ENCODE data around the gene AGFG2.
"Not testable (repeated sequence)": the region's sequence is repeated elsewhere in the genome, so short reads cannot be mapped to it uniquely, and the experiment has no call there.

Gene AGFG2

DNA sequence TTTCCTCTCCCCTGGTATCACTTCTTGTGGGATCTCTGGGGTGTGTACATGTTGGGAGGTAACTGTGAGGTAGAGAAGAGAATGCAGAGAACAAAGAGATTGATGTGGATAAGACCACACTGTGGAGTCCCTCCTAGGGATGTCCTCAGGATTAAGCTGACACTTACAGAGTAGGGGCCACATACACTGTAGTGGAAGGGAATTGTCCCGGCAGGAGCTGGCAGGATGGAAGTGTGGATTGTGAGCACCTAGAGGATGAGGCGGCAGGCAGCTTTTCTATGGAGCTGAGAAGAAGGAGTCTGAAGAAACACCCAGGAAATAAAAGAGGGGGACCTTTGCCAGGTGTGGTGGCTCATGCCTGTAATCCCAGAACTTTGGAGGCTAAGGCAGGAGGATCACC, 13.5 kb downstream of the AGFG2 start:
- DNase-seq (ENCODE audit: low read depth), result no peak

DNA sequence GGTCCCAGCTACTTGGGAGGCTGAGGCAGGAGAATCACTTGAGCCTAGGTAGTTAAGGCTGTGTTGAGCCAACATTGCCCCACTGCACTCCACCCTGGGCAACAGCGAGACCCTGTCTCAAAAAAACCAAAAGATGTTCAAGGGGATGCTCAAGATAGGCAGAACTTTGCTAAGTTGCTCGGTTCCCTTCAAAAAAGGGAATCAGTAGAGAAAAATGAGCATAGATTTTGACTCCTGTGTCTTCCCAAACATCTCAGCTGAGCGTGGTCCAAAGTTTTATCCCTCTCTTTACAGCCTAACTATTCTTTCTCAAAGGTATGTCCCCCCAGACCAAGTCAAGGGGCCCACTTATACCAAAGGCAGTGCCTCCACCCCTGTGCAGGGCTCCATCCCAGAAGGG, 14.0 kb downstream of the AGFG2 start:
- no peak for DNase-seq (ENCODE audit: low read depth)

DNA sequence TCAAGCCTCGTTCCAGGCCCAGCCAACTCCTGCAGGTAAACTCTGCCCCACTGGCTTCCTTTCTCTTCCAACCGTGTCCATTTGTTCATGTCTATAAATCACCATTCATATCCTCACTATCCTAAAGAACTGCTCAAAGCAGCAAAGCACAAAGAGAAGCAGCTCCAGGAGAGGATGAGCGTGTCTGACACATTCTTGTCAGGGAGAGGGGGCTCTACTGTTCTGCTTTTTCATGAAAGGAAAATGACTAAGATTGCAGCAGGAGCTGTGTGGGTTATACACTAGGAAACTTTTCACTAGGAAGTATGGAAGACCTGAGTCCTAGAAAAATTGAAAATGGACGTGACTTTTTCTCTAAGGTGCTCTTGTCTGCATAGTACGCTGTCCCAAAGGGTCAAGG, 16.7 kb downstream of the AGFG2 start:
- no peak for DNase-seq (ENCODE audit: low read depth)

DNA sequence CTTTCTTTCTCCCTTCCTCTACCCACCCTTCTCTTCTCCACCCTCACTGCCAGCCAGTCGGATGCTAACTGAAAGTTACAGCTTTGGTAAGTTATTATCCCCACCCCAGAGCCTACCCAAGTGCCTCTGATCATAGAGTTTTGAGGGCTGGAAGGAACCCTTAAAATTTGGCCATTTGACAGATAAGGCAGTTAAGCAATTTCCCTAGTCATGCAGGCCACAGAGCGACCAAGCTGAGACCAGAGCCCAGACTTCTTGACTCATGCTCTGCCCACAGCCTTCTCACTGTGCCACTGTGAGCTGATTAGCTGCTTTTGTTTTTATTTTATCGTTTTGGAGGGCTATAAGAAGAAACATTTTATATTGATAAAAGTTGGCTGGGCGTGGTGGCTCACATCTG, 17.5 kb downstream of the AGFG2 start:
- no peak for DNase-seq (ENCODE audit: low read depth)

DNA sequence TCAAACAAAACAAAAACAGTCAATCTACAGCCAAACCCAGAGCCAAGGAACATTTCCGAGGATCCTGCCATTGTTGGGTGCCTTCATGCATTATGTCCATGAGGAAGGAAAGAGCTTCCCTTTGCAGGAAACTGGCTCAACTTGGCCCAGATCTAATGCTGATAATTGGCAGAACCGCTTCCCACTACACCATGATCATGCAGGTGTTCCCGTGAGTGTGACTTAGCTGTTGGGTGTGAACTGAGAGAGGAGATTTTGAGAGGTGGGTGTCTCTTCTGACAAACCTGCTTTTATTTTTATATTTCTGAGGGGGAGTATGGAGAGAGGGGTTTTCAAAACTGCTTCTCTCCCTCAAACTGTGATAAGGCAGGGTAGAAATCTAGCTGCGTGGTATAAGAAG, 20.1 kb downstream of the AGFG2 start:
- no peak for DNase-seq (ENCODE audit: low read depth)

DNA sequence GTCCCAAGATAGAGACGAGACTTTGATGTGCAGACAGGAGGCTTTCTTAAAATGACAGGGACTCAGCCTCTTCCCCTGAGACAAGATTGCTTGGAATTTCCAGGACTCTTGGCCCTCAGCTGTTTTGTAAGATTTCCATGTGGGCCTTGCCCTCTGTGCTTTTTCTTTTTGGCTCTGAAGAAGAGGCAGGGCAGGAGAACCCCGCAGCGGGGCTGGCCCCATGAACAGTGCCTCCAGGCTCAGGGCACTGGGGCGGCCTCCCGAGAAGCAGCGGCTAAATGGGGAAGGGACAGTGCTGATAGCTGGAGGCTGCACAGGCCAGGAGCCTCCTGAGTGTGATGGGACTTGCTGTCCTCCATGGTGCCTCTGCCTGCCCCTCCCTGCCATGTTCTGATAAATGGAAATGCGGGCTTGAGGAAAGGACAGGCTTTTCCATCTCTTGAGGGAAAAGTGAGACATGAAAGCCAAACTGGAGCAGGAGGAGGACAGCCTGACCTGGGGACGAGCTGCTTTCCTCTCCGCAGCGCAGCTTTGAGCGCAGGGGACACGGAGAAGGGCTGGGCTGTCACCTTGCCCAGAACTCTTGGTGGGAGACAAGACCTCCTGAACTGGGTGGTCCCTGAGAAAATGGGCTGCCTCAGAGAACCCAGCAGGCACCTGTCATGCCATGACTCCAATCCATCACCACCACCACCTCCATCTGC, 22.6 kb downstream of the AGFG2 start:
- DNase-seq (ENCODE audit: low read depth), result no peak

DNA sequence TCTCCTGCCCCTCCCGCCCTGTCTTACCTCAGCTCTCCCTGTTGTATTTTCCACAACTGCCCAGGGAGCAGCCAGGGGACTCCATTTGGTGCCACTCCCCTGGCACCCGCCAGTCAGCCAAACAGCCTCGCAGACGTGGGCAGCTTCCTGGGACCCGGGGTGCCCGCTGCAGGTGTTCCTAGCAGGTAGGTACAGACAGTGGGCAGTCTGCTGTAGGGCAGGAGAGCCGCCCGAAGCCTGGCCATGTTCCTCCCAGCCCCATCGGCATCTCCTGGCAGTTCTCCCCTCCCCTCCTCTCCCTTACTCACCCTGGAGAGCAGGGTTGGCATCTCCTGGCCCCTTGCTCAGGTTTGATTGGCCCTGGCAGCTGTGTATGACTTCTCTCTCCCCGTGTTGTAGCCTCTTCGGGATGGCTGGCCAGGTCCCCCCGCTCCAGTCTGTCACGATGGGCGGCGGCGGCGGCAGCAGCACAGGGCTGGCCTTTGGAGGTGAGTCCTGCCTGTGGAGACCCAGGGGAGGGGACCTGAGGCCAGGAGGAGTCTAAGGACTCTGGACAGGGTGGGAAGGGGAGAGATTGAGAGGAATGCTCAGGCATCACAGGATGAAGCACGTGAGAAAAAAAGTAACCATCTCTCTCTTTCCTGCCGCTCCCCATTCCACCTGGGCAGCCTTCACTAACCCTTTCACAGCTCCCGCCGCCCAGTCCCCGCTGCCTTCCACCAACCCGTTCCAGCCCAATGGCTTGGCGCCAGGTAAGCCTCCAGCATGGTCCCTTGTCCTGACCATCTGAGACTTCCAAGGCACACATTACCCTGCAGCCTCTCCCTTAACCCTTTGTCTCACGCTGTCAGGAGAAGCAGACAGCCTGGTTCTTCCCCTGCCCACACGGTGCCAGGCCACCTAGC, 23.4 kb downstream of the AGFG2 start:
- no peak for DNase-seq (ENCODE audit: low read depth)

DNA sequence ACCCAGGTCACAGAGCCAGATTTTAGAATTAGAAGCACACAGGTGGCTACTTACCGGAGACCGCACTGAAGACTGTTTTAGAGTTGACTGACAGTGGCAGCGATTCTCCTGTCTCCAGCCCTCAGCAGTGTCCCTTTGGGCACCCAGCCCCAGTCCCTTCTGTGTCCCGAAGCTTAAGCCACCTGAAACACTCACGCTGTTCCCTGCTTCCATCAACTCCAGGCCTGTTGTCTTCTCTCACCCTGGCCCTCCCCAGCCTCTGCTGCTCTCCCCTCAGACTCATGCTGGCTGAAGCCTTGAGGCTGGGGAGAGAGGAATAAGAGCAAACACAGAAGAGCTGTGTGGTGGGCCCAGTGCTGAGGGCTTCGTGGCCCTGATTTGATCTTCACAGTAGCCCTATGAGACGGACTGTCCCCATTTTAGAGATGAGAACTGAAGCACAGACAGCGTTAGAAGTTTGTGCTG, 24.1 kb downstream of the AGFG2 start:
- DNase-seq (ENCODE audit: low read depth), result no peak

DNA sequence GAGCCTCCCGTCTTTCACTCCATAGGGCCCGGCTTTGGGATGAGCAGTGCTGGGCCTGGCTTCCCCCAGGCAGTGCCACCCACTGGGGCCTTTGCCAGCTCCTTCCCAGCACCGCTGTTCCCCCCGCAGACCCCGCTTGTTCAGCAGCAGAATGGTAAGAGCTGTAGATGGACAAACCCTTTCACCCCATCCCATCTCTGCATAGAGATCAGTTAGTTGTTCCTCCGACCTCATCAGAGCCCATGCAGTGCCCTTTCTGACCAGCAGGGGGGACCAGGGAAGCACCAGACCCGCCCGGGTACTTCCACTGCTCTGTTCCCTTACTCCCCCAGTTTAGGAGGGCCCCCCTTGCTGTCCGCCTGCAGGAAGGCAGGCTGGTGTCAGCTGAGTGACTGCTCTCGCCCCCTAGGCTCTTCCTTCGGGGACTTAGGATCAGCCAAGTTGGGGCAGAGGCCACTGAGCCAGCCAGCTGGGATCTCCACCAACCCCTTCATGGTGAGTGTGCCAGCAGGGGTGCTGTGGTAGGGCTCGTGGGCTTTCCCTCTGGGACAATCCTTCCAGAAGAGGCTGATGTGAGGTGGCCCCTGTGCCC, 24.9 kb downstream of the AGFG2 start:
- DNase-seq (ENCODE audit: low read depth), result peak; percentile 81

DNA sequence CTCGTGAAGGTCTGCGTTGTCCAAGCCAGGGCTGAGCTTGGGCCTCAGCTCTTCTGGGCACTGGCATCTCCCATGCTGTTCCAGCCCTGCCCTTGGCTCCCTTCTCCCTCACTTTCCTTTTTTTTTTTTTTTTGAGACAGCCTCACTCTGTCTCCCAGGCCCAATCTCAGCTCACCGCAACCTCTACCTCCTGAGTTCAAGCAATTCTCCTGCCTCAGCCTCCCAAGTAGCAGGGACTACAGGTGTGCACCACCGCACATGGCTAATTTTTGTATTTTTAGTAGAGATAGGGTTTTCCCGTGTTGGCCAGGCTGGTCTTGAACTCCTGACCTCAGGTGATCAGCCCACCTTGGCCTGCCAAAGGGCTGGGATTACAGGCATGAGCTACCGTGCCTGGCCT, 25.4 kb downstream of the AGFG2 start:
- DNase-seq (ENCODE audit: low read depth), result not testable (repeated sequence)

DNA sequence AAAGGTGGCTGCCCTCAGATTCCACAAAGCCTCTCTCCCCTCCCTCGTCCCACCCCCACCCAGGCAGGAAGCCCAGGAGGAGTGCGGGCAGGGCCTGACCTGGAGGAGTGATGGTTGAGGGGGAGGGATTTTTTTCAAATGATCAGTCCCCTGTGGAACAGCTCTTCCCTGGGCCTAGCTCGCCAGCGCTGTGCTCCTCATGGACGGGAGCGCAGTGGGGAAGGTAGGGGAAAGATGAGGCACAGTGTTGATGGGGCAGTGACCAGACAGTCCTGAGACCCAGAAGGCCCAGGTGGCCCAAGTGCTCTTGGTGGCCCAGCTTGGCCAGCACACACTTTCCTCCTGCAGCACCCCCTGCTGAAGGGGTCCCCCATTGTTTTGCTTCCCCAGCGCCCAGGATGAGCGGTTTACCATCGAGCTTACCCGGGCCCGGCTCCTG, 26.1 kb downstream of the AGFG2 start:
- DNase-seq (ENCODE audit: low read depth), result no peak

DNA sequence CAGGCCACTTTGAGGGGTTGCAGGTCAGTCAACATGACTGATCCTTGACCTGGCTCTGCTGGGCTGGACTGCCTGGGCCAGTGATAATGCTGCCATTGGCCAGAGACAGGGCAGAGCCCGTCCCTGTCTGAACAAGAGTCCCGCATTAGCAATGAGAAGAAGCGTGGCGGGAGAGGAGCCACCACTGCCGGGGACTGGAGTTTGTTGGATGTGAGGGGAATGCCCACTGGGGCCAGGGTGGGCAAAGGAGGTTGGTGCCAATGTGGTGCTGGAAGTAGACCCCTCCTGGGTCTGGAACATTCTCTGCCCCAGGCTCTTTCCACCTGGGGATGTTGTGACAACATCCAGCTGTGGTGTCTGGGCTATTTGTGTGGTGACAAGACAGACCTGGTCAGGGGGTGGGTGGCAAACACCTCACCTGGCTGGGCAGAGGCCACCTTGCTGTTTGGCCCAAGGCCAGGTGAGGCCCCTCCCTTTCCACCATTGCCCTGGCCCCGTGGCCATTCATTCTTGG, 27.1 kb downstream of the AGFG2 start:
- DNase-seq (ENCODE audit: low read depth), result no peak

DNA sequence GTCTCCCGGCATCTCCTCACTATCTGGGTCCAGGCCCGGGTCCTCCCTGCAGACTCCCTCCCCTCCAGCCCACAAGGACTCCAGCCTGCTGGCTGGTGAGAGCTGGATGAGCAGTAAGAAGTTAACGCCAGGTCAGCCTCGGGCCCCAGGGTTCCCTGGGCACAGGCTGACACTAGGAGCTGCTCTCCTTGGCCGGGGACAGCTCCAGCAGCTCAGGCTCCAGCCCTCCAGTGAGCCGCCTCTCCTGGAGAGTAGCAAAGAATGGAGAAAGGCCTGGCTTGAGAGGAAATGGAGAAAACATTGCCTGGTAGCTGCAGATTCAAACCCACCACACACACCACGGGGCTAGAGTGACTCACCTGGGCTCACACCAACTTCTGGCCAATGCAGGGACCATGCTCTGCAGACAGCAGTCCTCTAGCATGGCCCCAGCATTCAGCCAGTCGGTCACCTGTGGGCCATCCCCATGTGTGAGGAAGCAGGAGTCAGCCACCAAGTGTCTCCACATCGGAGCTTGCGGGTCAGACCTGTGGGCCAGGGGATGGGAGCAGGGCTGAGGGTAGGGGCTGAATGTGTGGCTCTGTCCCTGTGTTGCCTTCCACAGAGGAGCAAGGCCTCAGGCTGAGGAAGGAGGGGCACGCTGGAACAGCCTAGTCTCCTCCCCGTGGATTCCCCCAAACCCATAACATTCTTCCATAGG, 28.2 kb downstream of the AGFG2 start:
- no peak for DNase-seq (ENCODE audit: low read depth)

DNA sequence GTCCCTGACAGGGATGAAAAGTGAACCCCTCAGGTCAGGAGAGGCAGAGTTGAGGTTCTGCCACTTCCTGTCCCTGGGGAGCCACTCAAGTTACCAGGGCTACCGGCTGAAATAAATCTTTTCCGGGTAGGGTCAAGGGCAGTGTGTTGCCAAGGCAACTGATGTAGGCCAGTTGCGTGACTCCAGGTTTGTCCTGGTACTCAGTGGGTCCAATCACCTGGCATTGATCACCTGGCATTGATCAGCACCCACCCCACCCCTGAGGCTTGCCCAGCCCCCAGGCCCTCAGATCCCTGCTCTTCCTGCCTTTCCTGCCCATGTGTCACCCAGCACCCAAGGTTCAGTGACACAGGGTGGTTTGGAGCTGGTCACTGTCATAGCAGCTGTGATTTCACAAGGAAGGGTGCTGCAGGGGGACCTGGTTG, 28.8 kb downstream of the AGFG2 start:
- no peak for DNase-seq (ENCODE audit: low read depth)

DNA sequence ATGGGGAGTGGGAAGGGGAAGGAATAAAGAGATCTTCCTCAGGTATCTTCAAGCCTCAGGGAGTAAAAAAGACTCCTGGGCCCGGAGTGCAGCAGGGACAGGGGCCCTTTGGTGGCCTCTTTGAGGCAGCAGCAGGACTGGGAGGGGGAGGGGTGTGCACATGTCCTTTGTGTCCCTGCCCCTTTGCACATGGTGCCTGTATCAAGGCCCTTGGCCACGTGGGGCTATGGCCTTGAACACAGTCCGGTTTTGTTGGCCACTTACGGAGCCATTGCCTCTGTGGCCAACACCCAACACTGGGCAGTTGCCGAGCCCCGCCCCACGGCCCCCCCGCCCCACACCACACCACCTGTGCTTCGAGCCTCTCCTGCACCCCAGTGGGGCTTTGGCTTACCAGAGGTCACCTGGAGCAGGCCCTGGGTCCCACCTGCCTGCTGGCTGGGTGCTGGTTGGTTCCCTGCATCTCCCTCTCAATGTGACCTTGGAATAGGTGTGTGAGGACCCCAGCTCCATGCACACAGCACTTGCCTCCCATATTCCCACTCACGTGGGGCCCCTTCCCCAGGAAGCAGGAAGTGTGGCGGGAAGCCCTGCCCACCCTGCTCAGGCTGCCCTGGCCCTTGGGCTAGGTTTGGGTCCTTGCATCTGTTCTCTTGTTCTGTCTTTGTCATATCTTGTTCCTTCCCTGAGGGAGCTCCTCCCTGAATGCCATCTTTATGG, 29.3 kb downstream of the AGFG2 start:
- no peak for DNase-seq (ENCODE audit: low read depth)

DNA sequence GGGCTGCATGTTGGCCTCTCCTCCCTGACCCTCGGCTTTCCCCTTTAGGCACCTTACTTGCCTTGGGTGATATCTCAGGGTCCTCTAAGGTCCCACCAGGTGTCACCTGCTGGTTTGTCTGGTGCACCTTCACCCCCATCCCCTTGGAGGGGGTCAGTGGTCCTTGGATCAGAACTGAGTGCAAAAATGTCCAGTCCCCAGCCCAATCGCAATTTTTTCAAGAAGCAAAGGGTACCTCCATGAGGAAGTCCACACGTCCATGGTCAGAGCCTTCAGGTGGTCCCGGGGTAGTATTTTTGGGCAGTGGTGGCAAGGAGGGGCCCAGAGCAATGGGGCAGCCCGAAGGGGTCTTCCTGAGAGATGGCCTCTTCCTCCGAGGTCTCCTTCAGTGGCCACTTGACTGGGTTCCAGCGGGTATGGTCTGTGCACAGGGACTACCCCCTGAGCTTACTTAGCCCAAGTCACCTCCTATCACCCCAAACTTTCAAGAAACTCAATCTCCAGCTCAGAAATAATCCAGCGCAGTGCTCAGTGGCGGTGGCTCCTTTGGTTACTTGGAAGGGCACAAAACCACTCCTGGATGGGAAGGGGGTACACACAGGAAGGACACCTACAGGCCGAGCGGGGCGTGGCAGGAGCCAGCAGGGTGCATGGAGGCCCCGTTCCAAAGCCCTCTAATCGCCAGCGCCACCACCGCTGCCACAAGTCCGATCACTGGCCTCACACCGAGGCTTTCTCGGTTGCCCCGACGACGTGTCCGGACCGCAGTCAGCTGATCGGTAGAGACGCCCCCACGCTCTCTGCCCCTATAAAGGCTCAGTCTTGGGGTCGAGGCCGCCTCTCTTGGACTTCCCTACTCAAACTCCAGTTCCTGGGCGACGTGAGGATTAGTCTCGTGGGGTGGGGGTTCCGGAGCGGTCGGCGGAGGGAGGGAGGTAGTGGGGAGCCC, 30.2 kb downstream of the AGFG2 start:
- DNase-seq (ENCODE audit: low read depth), result no peak

DNA sequence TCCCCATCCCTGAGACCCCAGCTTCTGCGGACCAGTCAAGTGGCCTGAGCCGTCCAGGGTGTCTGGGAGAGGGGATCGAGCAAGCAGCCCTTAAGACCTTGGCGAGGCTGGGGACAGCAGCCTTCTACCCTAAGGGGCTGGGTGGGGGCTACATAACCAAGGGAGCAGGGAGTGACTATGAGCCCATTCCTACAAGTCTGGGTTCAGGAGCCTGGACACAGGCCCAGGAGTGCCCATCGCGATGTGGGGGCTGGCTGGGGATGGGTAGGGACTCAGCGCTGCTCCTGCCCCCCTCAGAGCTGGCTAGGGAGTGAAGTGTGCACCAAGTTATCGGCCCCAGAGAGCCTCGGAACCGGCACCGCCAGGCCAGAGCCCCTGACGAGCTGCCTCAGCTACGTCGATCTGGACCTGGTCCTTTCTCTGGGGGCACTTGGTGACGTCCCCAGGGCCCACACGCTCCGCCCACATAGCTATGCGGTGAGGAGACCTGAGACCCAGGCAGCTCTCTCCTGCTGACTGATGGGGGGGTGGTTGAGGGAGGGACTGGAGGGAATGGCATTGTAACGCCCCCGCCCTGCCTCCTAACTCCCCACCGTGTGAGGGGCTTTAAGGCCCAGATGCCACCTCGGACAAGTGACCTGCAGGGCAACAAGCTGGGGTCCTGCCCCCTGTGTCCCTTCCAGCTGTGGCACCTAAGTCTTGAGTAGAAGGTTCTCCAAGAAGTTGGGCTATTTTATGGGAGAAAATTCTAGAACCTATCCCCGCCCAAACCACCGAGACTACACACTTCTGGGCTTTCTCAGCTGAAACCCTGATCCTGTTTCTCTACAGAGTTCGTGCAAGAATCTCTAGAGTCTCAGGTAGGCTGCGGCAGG, 32.2 kb downstream of the AGFG2 start:
- no peak for DNase-seq (ENCODE audit: low read depth)

DNA sequence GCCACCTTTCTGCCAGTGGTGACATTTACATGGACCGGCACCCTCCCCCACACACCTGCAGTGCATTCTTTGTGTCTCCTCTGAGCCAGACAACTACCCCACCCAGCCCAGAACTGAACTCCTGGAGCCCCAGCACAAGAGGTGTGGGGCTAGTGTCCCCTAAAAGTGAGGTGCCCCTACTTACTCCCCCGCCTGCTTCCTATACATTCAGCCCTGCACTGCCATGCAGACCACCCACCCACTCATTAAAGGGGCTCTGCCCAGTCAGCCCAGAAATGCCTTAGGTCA, 32.8 kb downstream of the AGFG2 start:
- DNase-seq (ENCODE audit: low read depth), result no peak

DNA sequence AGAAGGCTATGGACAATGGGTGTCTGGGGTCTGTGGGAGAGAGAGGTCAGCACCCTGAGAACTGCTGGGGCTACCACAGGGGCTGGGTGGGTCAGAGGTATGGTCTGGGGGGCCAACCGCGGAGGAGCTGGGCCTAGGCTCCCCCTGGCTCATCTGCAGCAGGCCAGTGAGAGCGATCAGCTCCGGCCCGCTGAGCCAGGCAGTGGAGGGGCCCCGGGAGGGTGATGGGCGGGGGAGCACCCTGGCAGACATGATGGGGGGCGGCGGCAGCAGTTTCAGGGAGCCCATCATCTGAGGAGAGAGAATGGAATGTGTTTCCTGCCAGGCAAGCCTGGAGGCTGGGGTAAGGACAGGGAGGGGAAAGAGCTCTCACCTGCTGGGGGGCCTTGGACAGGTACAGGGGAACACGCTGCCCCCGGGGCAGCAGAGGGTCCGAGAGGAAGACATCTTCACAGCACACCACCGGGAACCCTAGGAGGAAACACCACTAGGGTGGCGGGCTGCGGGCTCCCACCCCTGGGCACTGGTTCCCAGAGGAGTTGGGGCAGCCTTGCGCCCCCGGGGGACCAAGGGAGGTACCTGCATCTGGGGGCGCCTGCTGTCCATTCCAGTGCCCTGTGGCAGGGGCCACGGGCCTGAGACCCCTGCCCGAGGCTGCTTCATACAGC, 33.4 kb downstream of the AGFG2 start:
- no peak for DNase-seq (ENCODE audit: low read depth)

Data from stimulated activated CD8-positive, alpha-beta memory T cell treated with anti-CD3 and anti-CD28 coated beads, Interleukin-12 subunit alpha, Interleukin-12 subunit beta, amount 100 ng/mL, for 1 hour (primary cell).